Measurements from ENCODE around the gene HIGD1A.
A peak's percentile ranks its signal among the peaks of the same experiment; 100 is the strongest.

The HIGD1A gene

DNA sequence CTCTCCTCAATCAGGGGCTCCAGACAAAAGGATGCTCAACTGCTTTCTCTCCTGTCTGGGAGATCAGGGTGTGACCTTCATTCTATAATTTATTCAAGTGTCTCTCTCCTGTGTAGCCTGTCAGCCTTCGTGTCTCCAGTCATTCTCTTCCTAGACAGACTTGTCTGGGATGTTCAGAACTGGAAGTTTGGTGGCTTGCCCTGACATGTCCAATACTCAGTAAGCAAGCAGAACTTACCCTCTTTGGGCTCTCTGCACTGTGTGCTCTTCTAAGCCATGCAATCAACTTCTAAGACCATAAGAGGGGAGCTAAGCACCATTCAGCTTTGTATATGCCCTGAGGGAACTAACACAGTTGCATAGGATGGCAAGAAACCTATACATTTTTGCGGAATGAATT lies 19.1 kb upstream of the HIGD1A start:
- 0 out of 3 replicates have a peak, but pooled peaks have one; percentile 14 for ATAC-seq
- TF ChIP-seq CSDC2 (CRISPR knock-in tag; IDR thresholded peaks at IDR 0.05) (no peak), GLIS3 (CRISPR knock-in tag; IDR thresholded peaks at IDR 0.05) (no peak), RARB (CRISPR knock-in tag; IDR thresholded peaks at IDR 0.05) (no peak), TOX (CRISPR knock-in tag; IDR thresholded peaks at IDR 0.05; ENCODE audit: borderline replicate concordance) (no peak), ZNF565 (CRISPR knock-in tag; conservative IDR thresholded peaks at IDR 0.05; ENCODE audit: low read depth) (no peak), ESRRG (CRISPR knock-in tag; IDR thresholded peaks at IDR 0.05) (no peak), PPARA (CRISPR knock-in tag; IDR thresholded peaks at IDR 0.05; ENCODE audit: borderline replicate concordance) (no peak), ISL1 (CRISPR knock-in tag; IDR thresholded peaks at IDR 0.05) (no peak), ZFP3 (CRISPR knock-in tag; IDR thresholded peaks at IDR 0.05) (no peak), ZNF8 (CRISPR knock-in tag; IDR thresholded peaks at IDR 0.05) (no peak), OSR1 (CRISPR knock-in tag; IDR thresholded peaks at IDR 0.05) (no peak), BACH2 (CRISPR knock-in tag; IDR thresholded peaks at IDR 0.05; ENCODE audit: borderline replicate concordance) (no peak), ZC3H10 (CRISPR knock-in tag; IDR thresholded peaks at IDR 0.05) (no peak)
- TF ChIP-seq, protein P1, sequence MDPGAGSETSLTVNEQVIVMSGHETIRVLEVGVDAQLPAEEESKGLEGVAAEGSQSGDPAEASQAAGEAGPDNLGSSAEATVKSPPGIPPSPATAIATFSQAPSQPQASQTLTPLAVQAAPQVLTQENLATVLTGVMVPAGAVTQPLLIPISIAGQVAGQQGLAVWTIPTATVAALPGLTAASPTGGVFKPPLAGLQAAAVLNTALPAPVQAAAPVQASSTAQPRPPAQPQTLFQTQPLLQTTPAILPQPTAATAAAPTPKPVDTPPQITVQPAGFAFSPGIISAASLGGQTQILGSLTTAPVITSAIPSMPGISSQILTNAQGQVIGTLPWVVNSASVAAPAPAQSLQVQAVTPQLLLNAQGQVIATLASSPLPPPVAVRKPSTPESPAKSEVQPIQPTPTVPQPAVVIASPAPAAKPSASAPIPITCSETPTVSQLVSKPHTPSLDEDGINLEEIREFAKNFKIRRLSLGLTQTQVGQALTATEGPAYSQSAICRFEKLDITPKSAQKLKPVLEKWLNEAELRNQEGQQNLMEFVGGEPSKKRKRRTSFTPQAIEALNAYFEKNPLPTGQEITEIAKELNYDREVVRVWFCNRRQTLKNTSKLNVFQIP (CRISPR knock-in tag; IDR thresholded peaks at IDR 0.05; ENCODE audit: borderline replicate concordance, low read depth) = no peak
- TF ChIP-seq, protein P2, sequence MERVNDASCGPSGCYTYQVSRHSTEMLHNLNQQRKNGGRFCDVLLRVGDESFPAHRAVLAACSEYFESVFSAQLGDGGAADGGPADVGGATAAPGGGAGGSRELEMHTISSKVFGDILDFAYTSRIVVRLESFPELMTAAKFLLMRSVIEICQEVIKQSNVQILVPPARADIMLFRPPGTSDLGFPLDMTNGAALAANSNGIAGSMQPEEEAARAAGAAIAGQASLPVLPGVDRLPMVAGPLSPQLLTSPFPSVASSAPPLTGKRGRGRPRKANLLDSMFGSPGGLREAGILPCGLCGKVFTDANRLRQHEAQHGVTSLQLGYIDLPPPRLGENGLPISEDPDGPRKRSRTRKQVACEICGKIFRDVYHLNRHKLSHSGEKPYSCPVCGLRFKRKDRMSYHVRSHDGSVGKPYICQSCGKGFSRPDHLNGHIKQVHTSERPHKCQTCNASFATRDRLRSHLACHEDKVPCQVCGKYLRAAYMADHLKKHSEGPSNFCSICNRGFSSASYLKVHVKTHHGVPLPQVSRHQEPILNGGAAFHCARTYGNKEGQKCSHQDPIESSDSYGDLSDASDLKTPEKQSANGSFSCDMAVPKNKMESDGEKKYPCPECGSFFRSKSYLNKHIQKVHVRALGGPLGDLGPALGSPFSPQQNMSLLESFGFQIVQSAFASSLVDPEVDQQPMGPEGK (CRISPR knock-in tag; IDR thresholded peaks at IDR 0.05; ENCODE audit: borderline replicate concordance) = no peak
- TF ChIP-seq, protein P3, sequence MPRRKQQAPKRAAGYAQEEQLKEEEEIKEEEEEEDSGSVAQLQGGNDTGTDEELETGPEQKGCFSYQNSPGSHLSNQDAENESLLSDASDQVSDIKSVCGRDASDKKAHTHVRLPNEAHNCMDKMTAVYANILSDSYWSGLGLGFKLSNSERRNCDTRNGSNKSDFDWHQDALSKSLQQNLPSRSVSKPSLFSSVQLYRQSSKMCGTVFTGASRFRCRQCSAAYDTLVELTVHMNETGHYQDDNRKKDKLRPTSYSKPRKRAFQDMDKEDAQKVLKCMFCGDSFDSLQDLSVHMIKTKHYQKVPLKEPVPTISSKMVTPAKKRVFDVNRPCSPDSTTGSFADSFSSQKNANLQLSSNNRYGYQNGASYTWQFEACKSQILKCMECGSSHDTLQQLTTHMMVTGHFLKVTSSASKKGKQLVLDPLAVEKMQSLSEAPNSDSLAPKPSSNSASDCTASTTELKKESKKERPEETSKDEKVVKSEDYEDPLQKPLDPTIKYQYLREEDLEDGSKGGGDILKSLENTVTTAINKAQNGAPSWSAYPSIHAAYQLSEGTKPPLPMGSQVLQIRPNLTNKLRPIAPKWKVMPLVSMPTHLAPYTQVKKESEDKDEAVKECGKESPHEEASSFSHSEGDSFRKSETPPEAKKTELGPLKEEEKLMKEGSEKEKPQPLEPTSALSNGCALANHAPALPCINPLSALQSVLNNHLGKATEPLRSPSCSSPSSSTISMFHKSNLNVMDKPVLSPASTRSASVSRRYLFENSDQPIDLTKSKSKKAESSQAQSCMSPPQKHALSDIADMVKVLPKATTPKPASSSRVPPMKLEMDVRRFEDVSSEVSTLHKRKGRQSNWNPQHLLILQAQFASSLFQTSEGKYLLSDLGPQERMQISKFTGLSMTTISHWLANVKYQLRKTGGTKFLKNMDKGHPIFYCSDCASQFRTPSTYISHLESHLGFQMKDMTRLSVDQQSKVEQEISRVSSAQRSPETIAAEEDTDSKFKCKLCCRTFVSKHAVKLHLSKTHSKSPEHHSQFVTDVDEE (CRISPR knock-in tag; IDR thresholded peaks at IDR 0.05) = no peak

DNA sequence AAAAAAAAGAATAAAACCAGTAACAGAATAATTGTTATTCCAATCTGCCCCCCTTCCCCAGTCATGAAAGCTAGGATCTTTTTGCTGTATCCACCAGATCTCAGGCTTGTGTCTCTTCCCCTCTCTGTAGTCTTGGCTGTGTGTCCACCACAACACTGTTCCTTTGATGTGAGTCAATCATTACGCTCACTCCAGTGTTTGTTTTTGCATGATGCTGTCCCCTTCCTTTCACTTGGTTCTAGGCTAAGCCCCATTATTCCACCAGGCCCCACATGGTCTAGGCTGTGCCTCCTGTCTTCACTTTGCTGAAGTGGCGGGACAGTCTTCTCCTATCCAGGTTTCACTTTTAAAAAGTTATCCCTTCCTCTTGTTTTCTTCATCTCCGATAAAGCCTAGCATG lies 18.5 kb upstream of the HIGD1A start:
- no peak; the same call in 2 of the 3 replicates for ATAC-seq

DNA sequence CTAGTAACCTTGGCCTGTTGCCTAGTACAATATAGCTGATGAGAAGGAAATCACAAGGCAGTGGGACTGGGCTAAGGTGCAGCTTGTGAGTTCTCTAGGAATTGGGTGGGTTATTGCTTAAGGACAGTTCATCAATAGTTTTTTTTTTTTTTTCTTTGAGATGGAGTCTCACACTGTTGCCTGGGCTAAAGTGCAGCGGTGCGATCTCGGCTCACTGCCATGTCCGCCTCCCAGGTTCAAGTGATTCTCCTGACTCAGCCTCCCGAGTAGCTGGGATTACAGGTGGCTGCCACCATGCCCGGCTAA lies 16.4 kb upstream of the HIGD1A start:
- TF ChIP-seq ZFP30 (CRISPR knock-in tag; IDR thresholded peaks at IDR 0.05) (no peak), TCF4 (CRISPR knock-in tag; IDR thresholded peaks at IDR 0.05; ENCODE audit: borderline replicate concordance) (no peak), BACH2 (CRISPR knock-in tag; IDR thresholded peaks at IDR 0.05; ENCODE audit: borderline replicate concordance) (no peak), ISL1 (CRISPR knock-in tag; IDR thresholded peaks at IDR 0.05) (no peak), SNAI2 (CRISPR knock-in tag; IDR thresholded peaks at IDR 0.05) (no peak)
- ATAC-seq = no peak

More for the DNA sequence above, 18.5 kb upstream of the HIGD1A start:
- TF ChIP-seq ZFP3 (CRISPR knock-in tag; IDR thresholded peaks at IDR 0.05) = no peak
- no peak for TF ChIP-seq RARB (CRISPR knock-in tag; IDR thresholded peaks at IDR 0.05)
- TF ChIP-seq SNAI2 (CRISPR knock-in tag; IDR thresholded peaks at IDR 0.05) = no peak
- no peak for TF ChIP-seq PPARA (CRISPR knock-in tag; IDR thresholded peaks at IDR 0.05; ENCODE audit: borderline replicate concordance)
- no peak for TF ChIP-seq ISL1 (CRISPR knock-in tag; IDR thresholded peaks at IDR 0.05)
- TF ChIP-seq OSR1 (CRISPR knock-in tag; IDR thresholded peaks at IDR 0.05) = no peak
- TF ChIP-seq TCF4 (CRISPR knock-in tag; IDR thresholded peaks at IDR 0.05; ENCODE audit: borderline replicate concordance) = no peak

DNA sequence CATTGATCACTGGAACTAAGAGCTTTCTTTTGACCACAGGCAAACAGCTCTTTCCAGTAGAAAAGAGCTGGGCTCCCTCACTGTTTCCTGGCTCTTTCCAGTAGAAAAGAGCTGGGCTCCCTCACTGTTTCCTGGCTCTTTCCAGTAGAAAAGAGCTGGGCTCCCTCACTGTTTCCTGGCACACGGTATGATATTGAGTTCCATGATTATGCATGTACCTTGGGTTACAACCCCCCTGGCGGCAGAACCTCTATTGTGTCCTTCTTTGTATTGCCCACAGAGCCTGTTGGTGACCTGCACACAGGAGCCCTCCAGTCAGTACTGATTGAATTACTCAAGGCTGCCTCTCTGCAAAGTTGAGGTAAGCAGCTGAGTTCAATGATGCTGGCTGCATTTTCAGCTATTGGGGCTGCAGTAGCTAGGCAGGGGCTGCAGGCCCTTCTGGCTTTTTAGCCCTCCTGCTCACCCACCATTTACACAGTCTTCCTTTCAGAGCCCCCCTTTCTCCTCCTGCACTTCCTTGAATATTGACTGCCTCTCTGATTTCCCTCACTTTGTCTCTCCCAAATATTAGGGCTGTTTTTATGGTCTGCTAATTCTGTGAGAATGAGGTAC lies 15.2 kb upstream of the HIGD1A start:
- ATAC-seq = peak; percentile 70
- TF ChIP-seq ZNF8 (CRISPR knock-in tag; IDR thresholded peaks at IDR 0.05) (no peak), ZFP30 (CRISPR knock-in tag; IDR thresholded peaks at IDR 0.05) (peak; percentile 51)

DNA sequence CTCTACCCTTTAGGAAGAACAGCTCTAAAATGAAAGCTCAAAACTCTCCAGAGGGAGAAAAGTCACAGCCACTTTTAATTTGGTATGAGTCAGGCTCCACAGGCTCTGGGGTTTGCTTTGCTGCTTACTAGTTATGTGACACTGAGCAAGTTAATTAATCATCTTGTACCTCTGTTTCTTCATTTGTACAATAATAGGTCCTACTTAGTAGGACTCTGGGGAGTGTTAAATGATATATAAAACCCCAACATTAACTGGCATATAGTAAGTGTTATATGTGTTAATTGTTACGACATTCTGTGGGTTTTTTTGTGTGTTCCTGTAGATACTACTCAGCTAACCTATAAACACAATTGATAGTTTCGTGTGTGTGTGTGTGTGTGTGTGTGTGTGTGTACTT lies 11.5 kb upstream of the HIGD1A start:
- ATAC-seq = no peak
- TF ChIP-seq OSR1 (CRISPR knock-in tag; IDR thresholded peaks at IDR 0.05) = no peak
- no peak for TF ChIP-seq ZNF565 (CRISPR knock-in tag; conservative IDR thresholded peaks at IDR 0.05; ENCODE audit: low read depth)
- TF ChIP-seq PPARA (CRISPR knock-in tag; IDR thresholded peaks at IDR 0.05; ENCODE audit: borderline replicate concordance) = no peak
- TF ChIP-seq ZC3H10 (CRISPR knock-in tag; IDR thresholded peaks at IDR 0.05) = no peak
- no peak for TF ChIP-seq ZFP30 (CRISPR knock-in tag; IDR thresholded peaks at IDR 0.05)
- TF ChIP-seq, protein P4, sequence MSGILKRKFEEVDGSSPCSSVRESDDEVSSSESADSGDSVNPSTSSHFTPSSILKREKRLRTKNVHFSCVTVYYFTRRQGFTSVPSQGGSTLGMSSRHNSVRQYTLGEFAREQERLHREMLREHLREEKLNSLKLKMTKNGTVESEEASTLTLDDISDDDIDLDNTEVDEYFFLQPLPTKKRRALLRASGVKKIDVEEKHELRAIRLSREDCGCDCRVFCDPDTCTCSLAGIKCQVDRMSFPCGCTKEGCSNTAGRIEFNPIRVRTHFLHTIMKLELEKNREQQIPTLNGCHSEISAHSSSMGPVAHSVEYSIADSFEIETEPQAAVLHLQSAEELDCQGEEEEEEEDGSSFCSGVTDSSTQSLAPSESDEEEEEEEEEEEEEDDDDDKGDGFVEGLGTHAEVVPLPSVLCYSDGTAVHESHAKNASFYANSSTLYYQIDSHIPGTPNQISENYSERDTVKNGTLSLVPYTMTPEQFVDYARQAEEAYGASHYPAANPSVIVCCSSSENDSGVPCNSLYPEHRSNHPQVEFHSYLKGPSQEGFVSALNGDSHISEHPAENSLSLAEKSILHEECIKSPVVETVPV (CRISPR knock-in tag; IDR thresholded peaks at IDR 0.05) = no peak
- no peak for TF ChIP-seq TCF4 (CRISPR knock-in tag; IDR thresholded peaks at IDR 0.05; ENCODE audit: borderline replicate concordance)
- TF ChIP-seq, protein P2 (CRISPR knock-in tag; IDR thresholded peaks at IDR 0.05; ENCODE audit: borderline replicate concordance) = no peak
- TF ChIP-seq TOX (CRISPR knock-in tag; IDR thresholded peaks at IDR 0.05; ENCODE audit: borderline replicate concordance) = no peak
- TF ChIP-seq RARB (CRISPR knock-in tag; IDR thresholded peaks at IDR 0.05) = no peak
- TF ChIP-seq ARNTL (CRISPR knock-in tag; IDR thresholded peaks at IDR 0.05; ENCODE audit: borderline replicate concordance, low read depth) = no peak
- TF ChIP-seq SNAI2 (CRISPR knock-in tag; IDR thresholded peaks at IDR 0.05) = no peak
- TF ChIP-seq ZNF8 (CRISPR knock-in tag; IDR thresholded peaks at IDR 0.05) = no peak
- TF ChIP-seq BACH2 (CRISPR knock-in tag; IDR thresholded peaks at IDR 0.05; ENCODE audit: borderline replicate concordance) = no peak
